HepG2 (cell line): ENCODE measurements around the gene RNF222.

ENCODE experiments used
- BCLAF1 ChIP-seq: fragments of 450-650 bp; IDR thresholded peaks from 2 replicates; pipeline ENCODE4 v1.6.1; 2017; ENCODE audit warnings: mild to moderate bottlenecking
- FOXM1 ChIP-seq: sonication (generic); formaldehyde crosslinking; IDR thresholded peaks from 2 replicates; pipeline ENCODE4 v1.5.0; 2020; ENCODE audit warnings: missing genetic modification reagents
- TF ChIP-seq, protein P1 (sequence below): fragments of 450-650 bp; IDR thresholded peaks from 2 replicates; pipeline ENCODE4 v1.6.1; 2017

DNA sequence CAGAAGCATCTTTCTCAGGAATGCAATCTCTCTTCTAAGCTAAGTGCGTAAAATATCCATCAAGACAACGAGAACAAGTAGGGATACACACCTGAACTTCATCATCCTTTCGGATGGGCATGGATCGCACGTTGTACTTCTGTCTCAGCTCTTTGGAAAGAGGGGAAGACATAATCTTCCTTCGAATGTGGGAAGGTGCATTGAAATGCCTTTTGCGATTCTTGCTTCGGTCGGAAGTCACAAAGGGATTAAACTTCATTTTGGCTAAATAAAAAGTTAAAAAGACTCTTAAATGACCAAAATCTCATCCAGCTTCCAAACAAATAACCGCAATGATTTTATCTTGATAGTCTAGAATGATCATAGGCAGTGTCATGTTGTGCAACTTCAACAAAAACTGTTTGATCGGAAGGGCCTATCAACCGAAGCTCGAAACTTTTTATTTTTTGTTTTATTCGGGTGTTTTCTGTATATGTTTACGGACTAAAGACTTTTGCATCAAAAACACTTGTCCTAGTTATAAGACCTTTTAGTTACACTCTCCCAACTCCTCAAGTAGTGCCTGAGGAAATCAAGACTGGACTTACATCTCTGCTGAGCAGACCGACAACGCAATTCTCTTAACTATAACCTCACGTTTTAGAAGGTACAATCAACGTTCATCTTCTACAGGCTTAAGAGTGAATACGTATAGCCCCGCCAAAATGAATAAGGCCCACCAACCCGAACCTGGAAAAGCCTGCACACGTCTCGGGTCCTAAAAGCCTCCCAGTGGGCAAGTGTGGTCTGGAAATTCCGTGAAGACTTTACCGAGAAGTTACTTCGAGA lies 15.4 kb downstream of the RNF222 start:
- TF ChIP-seq, protein P1, sequence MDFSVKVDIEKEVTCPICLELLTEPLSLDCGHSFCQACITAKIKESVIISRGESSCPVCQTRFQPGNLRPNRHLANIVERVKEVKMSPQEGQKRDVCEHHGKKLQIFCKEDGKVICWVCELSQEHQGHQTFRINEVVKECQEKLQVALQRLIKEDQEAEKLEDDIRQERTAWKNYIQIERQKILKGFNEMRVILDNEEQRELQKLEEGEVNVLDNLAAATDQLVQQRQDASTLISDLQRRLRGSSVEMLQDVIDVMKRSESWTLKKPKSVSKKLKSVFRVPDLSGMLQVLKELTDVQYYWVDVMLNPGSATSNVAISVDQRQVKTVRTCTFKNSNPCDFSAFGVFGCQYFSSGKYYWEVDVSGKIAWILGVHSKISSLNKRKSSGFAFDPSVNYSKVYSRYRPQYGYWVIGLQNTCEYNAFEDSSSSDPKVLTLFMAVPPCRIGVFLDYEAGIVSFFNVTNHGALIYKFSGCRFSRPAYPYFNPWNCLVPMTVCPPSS = no peak
- TF ChIP-seq BCLAF1 = no peak
- no peak for TF ChIP-seq FOXM1
